NB4 (cell line): Measurements from ENCODE around the gene PAK5.

ENCODE experiments used
- CTCF ChIP-seq: IDR thresholded peaks from one replicate; pipeline ENCODE4 v1.5.1; 2012; ENCODE audit warnings: low read depth, low read length
- MAX ChIP-seq: IDR thresholded peaks from 2 replicates; pipeline ENCODE4 v1.6.1; 2011; ENCODE audit warnings: low read depth, low read length
- MYC ChIP-seq: IDR thresholded peaks from 2 replicates; pipeline ENCODE4 v1.6.1; 2011; ENCODE audit warnings: low read depth, low read length
- POLR2A ChIP-seq: IDR thresholded peaks from 2 replicates; pipeline ENCODE4 v1.6.1; 2011; ENCODE audit warnings: mild to moderate bottlenecking; ENCODE audit not compliant: insufficient read length; ENCODE audit errors: extremely low read depth

GRCh38 chr20:9615766-9616454 lies 223.0 kb downstream of the PAK5 start:
- TF ChIP-seq CTCF (no peak), POLR2A (no peak), MYC (no peak), MAX (no peak)
